GM19328 (cell line): ENCODE data around the gene TCF7L2.

Experiments used
- ATAC-seq: cut with Tn5 transposase; IDR thresholded peaks from one replicate; pipeline ENCODE4 v1.9.1; 2021; ENCODE audit warnings: mild to moderate bottlenecking, moderate library complexity; ENCODE audit not compliant: unreplicated experiment

Gene TCF7L2

GRCh38 chr10:113111900-113112853 is 162.1 kb downstream of the TCF7L2 start:
- no peak for ATAC-seq

GRCh38 chr10:113113241-113113640 is 163.2 kb downstream of the TCF7L2 start:
- ATAC-seq: no peak

GRCh38 chr10:113113918-113114317 is 163.9 kb downstream of the TCF7L2 start:
- no peak for ATAC-seq

GRCh38 chr10:113115556-113115955 is 165.5 kb downstream of the TCF7L2 start:
- no peak for ATAC-seq

GRCh38 chr10:113118882-113119281 is 168.8 kb downstream of the TCF7L2 start:
- ATAC-seq: no peak

- no peak for ATAC-seq
Measured at GRCh38 chr10:113119801-113120200, 169.8 kb downstream of the TCF7L2 start.

GRCh38 chr10:113121153-113121552 is 171.1 kb downstream of the TCF7L2 start:
- ATAC-seq: no peak

- ATAC-seq: no peak
Measured at GRCh38 chr10:113122947-113123346, 172.9 kb downstream of the TCF7L2 start.

- ATAC-seq: no peak
Measured at GRCh38 chr10:113124724-113125123, 174.7 kb downstream of the TCF7L2 start.

GRCh38 chr10:113125612-113126011 is 175.6 kb downstream of the TCF7L2 start:
- no peak for ATAC-seq

GRCh38 chr10:113126229-113127201 is 176.5 kb downstream of the TCF7L2 start:
- ATAC-seq: no peak

GRCh38 chr10:113127261-113127900 is 177.3 kb downstream of the TCF7L2 start:
- ATAC-seq: no peak

GRCh38 chr10:113127901-113128283 is 177.8 kb downstream of the TCF7L2 start:
- ATAC-seq: no peak

- ATAC-seq: no peak
Measured at GRCh38 chr10:113128450-113129070, 178.5 kb downstream of the TCF7L2 start.

- ATAC-seq: no peak
Measured at GRCh38 chr10:113129117-113129516, 179.1 kb downstream of the TCF7L2 start.

- no peak for ATAC-seq
Measured at GRCh38 chr10:113130014-113130641, 180.1 kb downstream of the TCF7L2 start.

GRCh38 chr10:113131613-113132261 is 181.7 kb downstream of the TCF7L2 start:
- no peak for ATAC-seq

- ATAC-seq: no peak
Measured at GRCh38 chr10:113132591-113133121, 182.6 kb downstream of the TCF7L2 start.

- ATAC-seq: no peak
Measured at GRCh38 chr10:113133497-113134115, 183.6 kb downstream of the TCF7L2 start.
